Parathyroid adenoma (tissue), 2 donors: ENCODE results near the gene C15orf62.
A peak's percentile ranks its signal among the peaks of the same experiment; 100 is the strongest.

ENCODE experiments used
- H2AFZ ChIP-seq: fragments of 300-600 bp; sonication (generic); one replicate; pipeline ENCODE4 v1.7.0; 2017; ENCODE audit warnings: antibody characterized with exemption, mild to moderate bottlenecking
- H3K27ac ChIP-seq: fragments of 300-600 bp; sonication (generic); one replicate; pipeline ENCODE4 v1.7.0; 2017
- H3K27me3 ChIP-seq: fragments of 300-600 bp; sonication (generic); one replicate; pipeline ENCODE4 v1.7.0; 2017; ENCODE audit warnings: low read length; ENCODE audit not compliant: control insufficient read depth, insufficient read depth
- H3K36me3 ChIP-seq: fragments of 300-600 bp; sonication (generic); one replicate; pipeline ENCODE4 v1.7.0; 2017; ENCODE audit warnings: low read length; ENCODE audit not compliant: control insufficient read depth, insufficient read depth
- H3K4me1 ChIP-seq: fragments of 300-600 bp; sonication (generic); one replicate; pipeline ENCODE4 v1.7.0; 2017; ENCODE audit warnings: control low read depth
- H3K4me2 ChIP-seq: fragments of 300-600 bp; sonication (generic); one replicate; pipeline ENCODE4 v1.7.0; 2017; ENCODE audit warnings: low read length
- H3K4me3 ChIP-seq: fragments of 300-600 bp; sonication (generic); one replicate; pipeline ENCODE4 v1.7.0; 2017; ENCODE audit warnings: low read depth, low read length
- H3K79me2 ChIP-seq: fragments of 300-600 bp; sonication (generic); one replicate; pipeline ENCODE4 v1.7.0; 2017; ENCODE audit warnings: control low read depth
- H3K9ac ChIP-seq: fragments of 300-600 bp; sonication (generic); one replicate; pipeline ENCODE4 v1.7.0; 2017; ENCODE audit warnings: mild to moderate bottlenecking
- H3K9me3 ChIP-seq: fragments of 300-600 bp; sonication (generic); one replicate; pipeline ENCODE4 v1.7.0; 2017; ENCODE audit warnings: low read length; ENCODE audit not compliant: control insufficient read depth
- CTCF ChIP-seq: fragments of 300-600 bp; sonication (generic); IDR thresholded peaks from one replicate; pipeline ENCODE4 v1.7.0; 2017; ENCODE audit warnings: antibody characterized with exemption, mild to moderate bottlenecking
- donor health status: primary hyperparathyroidism.

Gene C15orf62

GRCh38 chr15:40785814-40786213 lies 16.0 kb downstream of the C15orf62 start:
- Histone ChIP-seq H3K36me3 (no peaks in the 10 kb centered on the region), H3K4me2 (peak overlapping the region; percentile 40), H3K9ac (no peak overlapping the region), H2AFZ (no peak overlapping the region), H3K27ac (peak overlapping the region; percentile 91), H3K79me2 (peaks cover 10% of the 10 kb centered on the region), H3K4me1 (peaks cover 20% of the 10 kb centered on the region), H3K27me3 (no peaks in the 10 kb centered on the region), H3K4me3 (no peak overlapping the region), H3K9me3 (no peaks in the 10 kb centered on the region)
- TF ChIP-seq CTCF = no peak

GRCh38 chr15:40787344-40787841 lies 17.6 kb downstream of the C15orf62 start:
- Histone ChIP-seq H3K36me3 (no peaks in the 10 kb centered on the region), H3K79me2 (peaks cover 10% of the 10 kb centered on the region), H3K4me3 (peak overlapping the region; percentile 41), H3K4me2 (peak overlapping the region; percentile 43), H3K4me1 (peaks cover 20% of the 10 kb centered on the region), H3K27me3 (no peaks in the 10 kb centered on the region), H3K27ac (peak overlapping the region; percentile 91), H3K9ac (no peak overlapping the region), H3K9me3 (no peaks in the 10 kb centered on the region), H2AFZ (no peak overlapping the region)
- no peak for TF ChIP-seq CTCF

GRCh38 chr15:40787991-40788390 lies 18.2 kb downstream of the C15orf62 start:
- peaks cover 20% of the 10 kb centered on the region for H3K4me1 ChIP-seq
- peak overlapping the region; percentile 41 for H3K4me3 ChIP-seq
- H3K9me3 ChIP-seq = no peaks in the 10 kb centered on the region
- H3K4me2 ChIP-seq = peak overlapping the region; percentile 43
- H3K36me3 ChIP-seq = no peaks in the 10 kb centered on the region
- no peak overlapping the region for H3K9ac ChIP-seq
- H3K79me2 ChIP-seq = peaks cover 10% of the 10 kb centered on the region
- H3K27ac ChIP-seq = peak overlapping the region; percentile 91
- no peaks in the 10 kb centered on the region for H3K27me3 ChIP-seq
- no peak for TF ChIP-seq CTCF
- no peak overlapping the region for H2AFZ ChIP-seq

GRCh38 chr15:40789119-40789518 lies 19.3 kb downstream of the C15orf62 start:
- Histone ChIP-seq H3K9ac (no peak overlapping the region), H3K4me2 (no peak overlapping the region), H3K4me1 (peaks cover 23% of the 10 kb centered on the region), H3K4me3 (no peak overlapping the region), H3K27ac (peak overlapping the region; percentile 51), H3K79me2 (peaks cover 12% of the 10 kb centered on the region), H3K36me3 (no peaks in the 10 kb centered on the region), H2AFZ (no peak overlapping the region), H3K27me3 (no peaks in the 10 kb centered on the region), H3K9me3 (no peaks in the 10 kb centered on the region)
- no peak for TF ChIP-seq CTCF

- no peak overlapping the region for H3K9ac ChIP-seq
- H3K4me2 ChIP-seq = no peak overlapping the region
- no peak overlapping the region for H3K4me3 ChIP-seq
- TF ChIP-seq CTCF = no peak
- peaks cover 14% of the 10 kb centered on the region for H3K79me2 ChIP-seq
- no peaks in the 10 kb centered on the region for H3K9me3 ChIP-seq
- no peak overlapping the region for H2AFZ ChIP-seq
- no peak overlapping the region for H3K27ac ChIP-seq
- peaks cover 23% of the 10 kb centered on the region for H3K4me1 ChIP-seq
- H3K36me3 ChIP-seq = no peaks in the 10 kb centered on the region
- no peaks in the 10 kb centered on the region for H3K27me3 ChIP-seq
These were observed 20.2 kb downstream of the C15orf62 start for GRCh38 chr15:40789999-40790398.
